ACC112 (cell line): ENCODE data around the gene SRP54.
"Not testable (repeated sequence)": the region's sequence is repeated elsewhere in the genome, so short reads cannot be mapped to it uniquely, and the experiment has no call there.

Experiments
- H2AFZ ChIP-seq: fragments of 200-600 bp; sonication (generic); one replicate; pipeline ENCODE4 v1.6.0; 2017; ENCODE audit warnings: antibody characterized with exemption, low read length; ENCODE audit not compliant: unreplicated experiment
- H3K27ac ChIP-seq: fragments of 200-600 bp; sonication (generic); 2 replicates; pipeline ENCODE4 v1.5.1; 2014; ENCODE audit warnings: low read depth, mild to moderate bottlenecking, antibody characterized with exemption, low read length, moderate library complexity
- H3K27me3 ChIP-seq: fragments of 200-600 bp; sonication (generic); 2 replicates; pipeline ENCODE4 v1.6.1; 2014; ENCODE audit warnings: mild to moderate bottlenecking, antibody characterized with exemption, low read length, moderate library complexity, mixed read lengths; ENCODE audit not compliant: insufficient read depth
- H3K36me3 ChIP-seq: fragments of 200-600 bp; sonication (generic); 2 replicates; pipeline ENCODE4 v1.6.1; 2016; ENCODE audit warnings: mild to moderate bottlenecking, antibody characterized with exemption, low read length, moderate library complexity, mixed read lengths; ENCODE audit not compliant: insufficient read depth
- H3K4me1 ChIP-seq: fragments of 200-600 bp; sonication (generic); one replicate; pipeline ENCODE4 v1.6.1; 2016; ENCODE audit warnings: low read length, mixed read lengths; ENCODE audit not compliant: insufficient read depth, unreplicated experiment, control insufficient read depth
- H3K4me3 ChIP-seq: fragments of 200-600 bp; sonication (generic); 2 replicates; pipeline ENCODE4 v1.5.1; 2014; ENCODE audit warnings: mild to moderate bottlenecking, low read depth, low read length
- H3K79me2 ChIP-seq: fragments of 200-600 bp; sonication (generic); one replicate; pipeline ENCODE4 v1.6.0; 2016; ENCODE audit warnings: low read length; ENCODE audit not compliant: control insufficient read depth, unreplicated experiment, insufficient read depth

The SRP54 gene

DNA sequence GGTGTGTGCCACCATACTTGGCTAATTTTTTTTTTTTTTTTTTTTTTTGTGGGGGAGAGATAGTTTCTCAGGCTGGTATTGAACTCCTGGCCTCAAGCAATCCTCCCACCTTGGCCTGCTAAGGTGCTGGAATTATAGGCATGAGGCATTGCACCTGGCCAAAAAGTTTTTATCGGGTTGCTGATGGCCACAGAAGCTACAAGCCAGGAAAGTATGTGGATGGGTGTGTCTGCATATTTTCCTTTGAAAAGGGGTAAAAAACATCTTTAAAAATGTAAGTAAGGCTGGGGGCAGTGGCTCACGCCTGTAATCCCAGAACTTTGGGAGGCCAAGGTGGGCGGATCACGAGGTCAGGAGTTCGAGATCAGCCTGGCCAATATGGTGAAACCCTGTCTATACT is 20.7 kb upstream of the SRP54 start:
- not testable (repeated sequence) for H3K79me2 ChIP-seq, H3K27me3 ChIP-seq, H3K27ac ChIP-seq, H3K36me3 ChIP-seq, H2AFZ ChIP-seq, H3K4me1 ChIP-seq, H3K4me3 ChIP-seq

GRCh38 chr14:34964977-34965764 is 17.6 kb upstream of the SRP54 start:
- H3K4me1 ChIP-seq: peaks cover 3% of the 10 kb centered on the region
- peaks cover 3% of the 10 kb centered on the region; the same call in 1 of the 2 replicates for H3K36me3 ChIP-seq
- no peak overlapping the region for H3K4me3 ChIP-seq
- H3K27me3 ChIP-seq: no peaks in the 10 kb centered on the region
- H3K79me2 ChIP-seq: no peaks in the 10 kb centered on the region
- no peak overlapping the region for H2AFZ ChIP-seq
- H3K27ac ChIP-seq: no peak overlapping the region

- Histone ChIP-seq H3K27ac (no peak overlapping the region), H3K27me3 (no peaks in the 10 kb centered on the region), H3K79me2 (peaks cover 4% of the 10 kb centered on the region), H2AFZ (no peak overlapping the region), H3K4me3 (no peak overlapping the region), H3K4me1 (peaks cover 3% of the 10 kb centered on the region), H3K36me3 (peaks cover 3% of the 10 kb centered on the region; the same call in 1 of the 2 replicates)
Observed at GRCh38 chr14:34965912-34966311, 16.9 kb upstream of the SRP54 start.

GRCh38 chr14:34966413-34966812 is 16.4 kb upstream of the SRP54 start:
- H3K27me3 ChIP-seq: no peaks in the 10 kb centered on the region
- no peak overlapping the region for H2AFZ ChIP-seq
- peaks cover 3% of the 10 kb centered on the region; the same call in 1 of the 2 replicates for H3K36me3 ChIP-seq
- no peak overlapping the region for H3K4me3 ChIP-seq
- no peak overlapping the region for H3K27ac ChIP-seq
- H3K79me2 ChIP-seq: peaks cover 5% of the 10 kb centered on the region
- peaks cover 6% of the 10 kb centered on the region for H3K4me1 ChIP-seq

DNA sequence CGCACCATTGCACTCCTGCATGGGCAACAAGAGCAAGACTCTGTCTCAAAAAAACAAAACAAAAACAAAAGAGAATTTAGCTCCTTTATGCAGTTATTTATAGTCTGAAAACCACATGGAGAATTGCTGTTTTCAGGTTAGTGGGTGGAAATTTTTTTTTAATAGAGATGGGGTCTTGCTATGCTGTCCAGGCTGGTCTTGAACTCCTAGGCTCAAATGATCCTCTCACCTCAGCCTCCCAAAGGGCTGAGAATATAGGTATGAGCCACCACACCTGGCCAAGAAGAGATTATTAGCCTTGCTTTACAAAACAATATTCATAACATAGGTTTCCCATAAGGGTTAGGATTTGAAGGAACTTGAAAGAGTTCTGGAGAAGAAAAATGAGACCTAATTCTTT is 12.1 kb upstream of the SRP54 start:
- no peak overlapping the region for H3K4me3 ChIP-seq
- no peak overlapping the region for H3K27ac ChIP-seq
- peaks cover 17% of the 10 kb centered on the region for H3K79me2 ChIP-seq
- H3K27me3 ChIP-seq: no peaks in the 10 kb centered on the region
- H3K4me1 ChIP-seq: peaks cover 15% of the 10 kb centered on the region
- H3K36me3 ChIP-seq: peaks cover 3% of the 10 kb centered on the region; the same call in 1 of the 2 replicates
- H2AFZ ChIP-seq: no peak overlapping the region

DNA sequence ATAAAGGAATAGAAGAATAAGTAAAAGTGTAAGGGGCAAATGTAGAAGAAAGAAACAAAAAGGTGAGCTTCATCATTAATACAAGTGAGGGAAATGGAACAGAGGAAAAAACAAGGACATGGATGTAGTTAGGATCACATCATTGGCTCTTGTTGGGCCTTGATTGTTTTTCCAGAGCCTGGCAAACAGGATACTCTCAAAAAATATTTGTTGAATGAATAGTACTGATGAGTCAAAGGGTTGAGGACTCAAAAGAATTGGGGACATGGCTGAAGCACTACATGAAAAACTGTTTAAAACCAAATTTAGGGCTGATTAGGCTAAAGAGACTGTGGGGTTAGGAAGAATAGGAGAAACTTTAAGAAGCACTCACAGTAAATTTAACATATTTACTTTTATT is 11.4 kb upstream of the SRP54 start:
- H2AFZ ChIP-seq: no peak overlapping the region
- no peaks in the 10 kb centered on the region for H3K27me3 ChIP-seq
- peaks cover 20% of the 10 kb centered on the region for H3K79me2 ChIP-seq
- H3K4me1 ChIP-seq: peaks cover 15% of the 10 kb centered on the region
- H3K36me3 ChIP-seq: peaks cover 3% of the 10 kb centered on the region; the same call in 1 of the 2 replicates
- peak overlapping the region; percentile 3; the same call in 1 of the 2 replicates for H3K27ac ChIP-seq
- H3K4me3 ChIP-seq: no peak overlapping the region; the same call in 1 of the 2 replicates

- Histone ChIP-seq H3K27ac (peak overlapping the region; percentile 3; the same call in 1 of the 2 replicates), H3K4me1 (peaks cover 15% of the 10 kb centered on the region), H3K4me3 (no peak overlapping the region; the same call in 1 of the 2 replicates), H3K79me2 (peaks cover 24% of the 10 kb centered on the region), H3K36me3 (peaks cover 3% of the 10 kb centered on the region; the same call in 1 of the 2 replicates), H3K27me3 (no peaks in the 10 kb centered on the region), H2AFZ (no peak overlapping the region)
Observed at GRCh38 chr14:34971801-34972200, 11.0 kb upstream of the SRP54 start.

DNA sequence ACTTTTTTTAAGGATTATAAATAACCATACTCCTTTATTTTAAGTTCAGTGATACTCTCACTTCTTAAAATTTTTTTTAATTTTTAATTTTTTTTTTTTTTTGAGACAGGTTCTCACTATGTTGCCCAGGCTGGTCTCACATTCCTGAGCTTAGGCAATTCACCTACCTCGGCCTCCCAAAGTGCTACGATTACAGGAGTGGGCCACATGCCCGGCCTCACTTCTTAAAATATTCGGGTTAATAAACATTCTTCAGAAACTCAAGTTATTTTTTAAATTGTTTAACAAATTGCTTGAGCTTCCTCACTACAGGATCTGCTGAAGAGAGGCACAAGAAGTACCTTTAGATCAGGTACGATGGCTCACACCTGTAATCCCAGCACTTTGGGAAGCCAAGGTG is 4.3 kb upstream of the SRP54 start:
- H3K27me3 ChIP-seq: no peaks in the 10 kb centered on the region
- H3K4me3 ChIP-seq: no peak overlapping the region
- peaks cover 9% of the 10 kb centered on the region for H3K4me1 ChIP-seq
- peaks cover 48% of the 10 kb centered on the region for H3K79me2 ChIP-seq
- no peaks in the 10 kb centered on the region for H3K36me3 ChIP-seq
- no peak overlapping the region for H2AFZ ChIP-seq
- no peak overlapping the region for H3K27ac ChIP-seq

DNA sequence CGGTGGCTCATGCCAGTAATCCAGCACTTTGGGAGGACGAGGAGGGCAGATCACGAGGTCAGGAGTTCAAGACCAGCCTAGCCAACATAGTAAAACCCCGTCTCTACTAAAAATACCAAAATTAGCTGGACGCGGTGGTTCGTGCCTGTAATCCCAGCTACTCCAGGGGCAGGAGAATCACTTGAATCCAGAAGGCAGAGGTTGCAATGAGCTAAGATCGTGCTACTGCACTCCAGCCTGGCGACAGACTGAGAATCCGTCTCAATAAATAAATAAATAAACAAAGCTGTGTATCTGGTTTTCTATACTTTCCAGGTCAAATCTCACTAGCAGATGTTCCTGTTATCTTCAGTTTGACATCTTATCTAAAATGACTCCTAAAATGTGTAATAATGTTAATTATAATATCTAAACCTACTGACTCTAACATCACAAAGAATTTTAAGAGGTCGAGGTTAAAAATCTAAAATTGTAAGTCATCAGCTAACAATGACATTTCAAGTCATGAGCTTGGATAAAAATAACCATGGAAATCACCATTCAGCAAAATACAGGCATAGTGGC is 2.4 kb upstream of the SRP54 start:
- Histone ChIP-seq H3K27ac (peak overlapping the region; percentile 98; the same call in 1 of the 2 replicates), H3K4me1 (peaks cover 26% of the 10 kb centered on the region), H2AFZ (no peak overlapping the region), H3K79me2 (peaks cover 59% of the 10 kb centered on the region), H3K36me3 (no peaks in the 10 kb centered on the region), H3K27me3 (no peaks in the 10 kb centered on the region), H3K4me3 (peak overlapping the region; percentile 87)

DNA sequence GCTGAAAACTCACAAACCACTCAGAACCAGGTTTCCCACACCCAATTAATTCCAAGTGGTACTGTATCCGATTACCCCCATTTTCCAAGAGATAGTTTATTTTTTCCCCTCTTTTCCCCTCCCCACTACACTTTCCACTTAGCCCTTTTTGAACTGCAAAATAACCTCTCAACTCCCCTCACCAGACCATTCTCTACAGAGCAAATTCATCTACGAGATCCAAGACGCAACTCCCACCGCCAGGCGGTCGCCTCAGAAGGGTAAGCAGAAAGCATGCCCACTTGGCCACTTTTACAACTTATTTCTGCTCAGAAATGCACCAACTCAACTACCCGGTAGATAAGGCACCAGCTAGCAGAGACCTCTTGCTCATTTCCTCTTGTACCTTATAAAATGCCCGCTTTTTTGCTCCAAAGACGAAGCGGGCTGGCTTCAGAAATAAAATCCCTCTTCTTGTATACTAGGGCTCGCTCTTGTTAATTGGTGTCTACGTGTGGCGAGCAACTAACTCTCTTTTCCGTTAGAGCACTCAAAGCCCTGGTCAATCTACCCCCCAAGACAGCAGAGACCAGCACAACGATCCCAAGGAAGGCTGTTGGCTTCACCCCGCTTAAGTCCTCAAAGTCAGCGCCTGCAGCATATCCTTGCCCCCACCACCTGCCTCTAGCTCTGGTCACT is 910 bp upstream of the SRP54 start:
- H3K27ac ChIP-seq: peak overlapping the region; percentile 98

More for the DNA sequence above, 910 bp upstream of the SRP54 start:
- H3K79me2 ChIP-seq: peaks cover 63% of the 10 kb centered on the region
- H3K27me3 ChIP-seq: no peaks in the 10 kb centered on the region
- H2AFZ ChIP-seq: peak overlapping the region; percentile 90
- peaks cover 31% of the 10 kb centered on the region for H3K4me1 ChIP-seq
- no peaks in the 10 kb centered on the region for H3K36me3 ChIP-seq
- peak overlapping the region; percentile 87 for H3K4me3 ChIP-seq
